Astrocyte (in vitro differentiated cells and primary cell): ENCODE measurements around the gene ITGBL1. TPM values are rescaled to one million over a fixed set of nuclear protein-coding genes. Genes with fewer than 3 reads are reported as not detected.

ENCODE experiments used
- DNase-seq: peaks from one replicate; pipeline ENCODE4 v3.0.0-alpha.2; 2010; ENCODE audit warnings: low read depth
- FAIRE-seq: peaks from 2 replicates; lab custom pipeline; 2011; peaks lifted over from hg19 to GRCh38; lab: Jason Lieb, UNC
- H2AFZ ChIP-seq: 2 replicates; pipeline ENCODE4 v1.6.0; 2012; ENCODE audit warnings: low read depth, low read length, inconsistent platforms
- H3K27ac ChIP-seq: 2 replicates; pipeline ENCODE4 v1.5.1; 2011; ENCODE audit warnings: low read depth, low read length, inconsistent platforms
- H3K27me3 ChIP-seq: 2 replicates; pipeline ENCODE4 v1.6.0; 2011; ENCODE audit warnings: low read length, inconsistent platforms; ENCODE audit not compliant: insufficient read depth
- H3K36me3 ChIP-seq: 2 replicates; pipeline ENCODE4 v1.5.1; 2011; ENCODE audit warnings: low read length, inconsistent platforms; ENCODE audit not compliant: insufficient read depth
- H3K4me1 ChIP-seq: 2 replicates; pipeline ENCODE4 v1.5.1; 2011; ENCODE audit warnings: low read length, inconsistent platforms; ENCODE audit not compliant: insufficient read depth
- H3K4me2 ChIP-seq: 2 replicates; pipeline ENCODE4 v1.6.0; 2012; ENCODE audit warnings: low read length, inconsistent platforms
- H3K4me3 ChIP-seq: 2 replicates; pipeline ENCODE4 v1.5.1; 2011; ENCODE audit warnings: low read depth, mild to moderate bottlenecking, low read length, inconsistent platforms; ENCODE audit not compliant: insufficient read depth
- H3K79me2 ChIP-seq: 2 replicates; pipeline ENCODE4 v1.6.0; 2012; ENCODE audit warnings: mild to moderate bottlenecking, low read length, inconsistent platforms; ENCODE audit not compliant: insufficient read depth
- H3K9ac ChIP-seq: 2 replicates; pipeline ENCODE4 v1.6.0; 2012; ENCODE audit warnings: mild to moderate bottlenecking, low read length, inconsistent platforms
- H3K9me3 ChIP-seq: 2 replicates; pipeline ENCODE4 v1.5.1; 2012; ENCODE audit warnings: low read depth, mild to moderate bottlenecking, low read length, inconsistent platforms; ENCODE audit not compliant: insufficient read depth
- H4K20me1 ChIP-seq: 2 replicates; pipeline ENCODE4 v1.6.0; 2012; ENCODE audit warnings: low read length, inconsistent platforms; ENCODE audit not compliant: insufficient read depth
- H3K27ac Mint-ChIP-seq: one replicate; pipeline ENCODE4 v1.8.0; 2021; ENCODE audit warnings: mild to moderate bottlenecking, mixed read lengths; ENCODE audit not compliant: unreplicated experiment
- H3K27me3 Mint-ChIP-seq: one replicate; pipeline ENCODE4 v1.8.0; 2021; ENCODE audit warnings: low read depth, mixed read lengths; ENCODE audit not compliant: unreplicated experiment
- H3K36me3 Mint-ChIP-seq: one replicate; pipeline ENCODE4 v1.8.0; 2021; ENCODE audit warnings: low read depth, mixed read lengths; ENCODE audit not compliant: unreplicated experiment
- H3K4me1 Mint-ChIP-seq: one replicate; pipeline ENCODE4 v1.8.0; 2021; ENCODE audit warnings: low read depth, mixed read lengths; ENCODE audit not compliant: unreplicated experiment
- H3K4me3 Mint-ChIP-seq: one replicate; pipeline ENCODE4 v1.8.0; 2021; ENCODE audit warnings: mild to moderate bottlenecking, moderate library complexity, mixed read lengths; ENCODE audit not compliant: unreplicated experiment
- H3K9me3 Mint-ChIP-seq: one replicate; pipeline ENCODE4 v1.8.0; 2021; ENCODE audit warnings: mild to moderate bottlenecking, mixed read lengths; ENCODE audit not compliant: unreplicated experiment
- CTCF ChIP-seq: IDR thresholded peaks from 2 replicates; pipeline ENCODE4 v1.5.1; 2011; ENCODE audit warnings: low read depth, mild to moderate bottlenecking, inconsistent platforms, low read length, moderate library complexity; ENCODE audit not compliant: insufficient read depth
- EZH2 ChIP-seq: IDR thresholded peaks from 2 replicates; pipeline ENCODE4 v1.6.1; 2012; ENCODE audit warnings: mild to moderate bottlenecking, low read length, inconsistent platforms; ENCODE audit not compliant: insufficient read depth
- total RNA-seq: library from RNA; stranded (reverse); gene quantifications from 2 replicates; pipeline ENCODE4 v1.2.1, GENCODE V29; 2021

The ITGBL1 gene
- total RNA-seq, 1 donor from 2014 or later, result 0.14 TPM

DNA sequence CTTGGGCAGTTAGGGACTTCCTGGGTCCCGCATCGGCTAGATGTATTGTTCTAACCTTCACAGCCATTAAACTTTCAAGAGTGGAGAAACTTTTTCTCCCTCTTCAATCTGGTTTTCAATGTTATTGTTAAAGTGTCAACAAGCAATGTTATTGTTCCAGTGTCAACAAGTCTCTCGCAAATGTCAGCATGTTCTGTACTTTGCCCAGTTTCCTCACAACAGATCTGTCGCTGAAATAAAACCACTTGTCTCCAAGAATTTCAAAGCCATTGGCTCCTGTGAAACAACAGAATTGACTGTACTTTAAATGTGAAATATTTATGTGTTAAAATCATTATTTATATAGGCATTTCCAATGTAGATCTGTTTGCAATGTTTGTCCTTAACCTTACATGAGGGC lies 138.0 kb downstream of the ITGBL1 start:
- H3K9me3 Mint-ChIP-seq, result peaks cover 6% of the 10 kb centered on the region
- Histone ChIP-seq H3K4me1 (no peaks in the 10 kb centered on the region), H3K4me3 (no peak overlapping the region), H3K9me3 (no peaks in the 10 kb centered on the region), H4K20me1 (no peaks in the 10 kb centered on the region), H3K4me2 (no peak overlapping the region), H3K36me3 (no peaks in the 10 kb centered on the region), H3K79me2 (no peaks in the 10 kb centered on the region), H3K27ac (no peak overlapping the region), H3K27me3 (no peaks in the 10 kb centered on the region), H2AFZ (no peak overlapping the region), H3K9ac (no peak overlapping the region)
- H3K4me1 Mint-ChIP-seq, result no peaks in the 10 kb centered on the region
- no peaks in the 10 kb centered on the region for H3K27me3 Mint-ChIP-seq
- H3K4me3 Mint-ChIP-seq, result no peak overlapping the region
- no peak for FAIRE-seq
- no peak for TF ChIP-seq CTCF
- no peak for TF ChIP-seq EZH2
- no peak for DNase-seq
- H3K27ac Mint-ChIP-seq, result no peak overlapping the region
- H3K36me3 Mint-ChIP-seq, result no peaks in the 10 kb centered on the region

GRCh38 chr13:101594936-101595335 lies 142.5 kb downstream of the ITGBL1 start:
- Histone ChIP-seq H2AFZ (no peak overlapping the region), H3K79me2 (no peaks in the 10 kb centered on the region), H3K9ac (no peak overlapping the region), H3K36me3 (no peaks in the 10 kb centered on the region), H3K27me3 (no peaks in the 10 kb centered on the region), H3K4me3 (no peak overlapping the region), H3K9me3 (no peaks in the 10 kb centered on the region), H3K27ac (no peak overlapping the region), H3K4me1 (no peaks in the 10 kb centered on the region), H3K4me2 (no peak overlapping the region), H4K20me1 (no peaks in the 10 kb centered on the region)
- Mint-ChIP-seq H3K27ac (no peak overlapping the region), H3K4me3 (no peak overlapping the region), H3K9me3 (no peaks in the 10 kb centered on the region), H3K36me3 (no peaks in the 10 kb centered on the region), H3K27me3 (no peaks in the 10 kb centered on the region), H3K4me1 (no peaks in the 10 kb centered on the region)
- no peak for FAIRE-seq
- DNase-seq, result no peak
- TF ChIP-seq EZH2 (no peak), CTCF (no peak)

- no peaks in the 10 kb centered on the region for H3K36me3 ChIP-seq
- no peak overlapping the region for H3K27ac Mint-ChIP-seq
- H3K9me3 Mint-ChIP-seq, result no peaks in the 10 kb centered on the region
- H3K4me1 Mint-ChIP-seq, result no peaks in the 10 kb centered on the region
- H3K9ac ChIP-seq, result no peak overlapping the region
- no peaks in the 10 kb centered on the region for H3K36me3 Mint-ChIP-seq
- H3K4me2 ChIP-seq, result no peak overlapping the region
- H3K79me2 ChIP-seq, result no peaks in the 10 kb centered on the region
- no peaks in the 10 kb centered on the region for H3K27me3 ChIP-seq
- no peak for DNase-seq
- no peak overlapping the region for H3K4me3 ChIP-seq
- no peak overlapping the region for H3K4me3 Mint-ChIP-seq
- H3K4me1 ChIP-seq, result no peaks in the 10 kb centered on the region
- H3K27me3 Mint-ChIP-seq, result no peaks in the 10 kb centered on the region
- H3K9me3 ChIP-seq, result no peaks in the 10 kb centered on the region
- TF ChIP-seq EZH2 (no peak), CTCF (no peak)
- no peak overlapping the region for H3K27ac ChIP-seq
- H2AFZ ChIP-seq, result no peak overlapping the region
- no peak for FAIRE-seq
- H4K20me1 ChIP-seq, result no peaks in the 10 kb centered on the region
Observed at GRCh38 chr13:101596803-101597202, 144.3 kb downstream of the ITGBL1 start.
